ENCODE results near the gene MDFI.

DNA sequence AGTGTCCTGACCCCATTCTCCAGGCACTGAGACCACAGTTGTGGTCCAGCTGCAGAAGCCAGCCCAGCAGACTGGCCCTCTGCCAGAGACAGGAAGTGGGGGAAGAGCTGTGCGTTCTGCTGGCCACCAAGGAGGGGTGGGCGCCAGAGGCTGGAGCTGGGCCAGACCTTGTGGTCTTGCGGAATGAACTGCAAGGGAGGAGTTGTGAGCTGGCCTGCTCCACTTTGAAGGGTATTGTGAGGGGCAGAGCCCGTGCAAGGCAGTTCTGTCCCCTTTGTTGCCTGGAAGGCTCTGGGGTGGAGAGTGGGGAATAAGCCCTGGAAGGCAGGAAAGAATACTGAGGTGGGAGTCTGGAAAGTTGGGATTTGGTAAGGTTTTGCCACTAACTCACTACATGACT is 3.6 kb upstream of the MDFI start:
- TF ChIP-seq, protein P1, sequence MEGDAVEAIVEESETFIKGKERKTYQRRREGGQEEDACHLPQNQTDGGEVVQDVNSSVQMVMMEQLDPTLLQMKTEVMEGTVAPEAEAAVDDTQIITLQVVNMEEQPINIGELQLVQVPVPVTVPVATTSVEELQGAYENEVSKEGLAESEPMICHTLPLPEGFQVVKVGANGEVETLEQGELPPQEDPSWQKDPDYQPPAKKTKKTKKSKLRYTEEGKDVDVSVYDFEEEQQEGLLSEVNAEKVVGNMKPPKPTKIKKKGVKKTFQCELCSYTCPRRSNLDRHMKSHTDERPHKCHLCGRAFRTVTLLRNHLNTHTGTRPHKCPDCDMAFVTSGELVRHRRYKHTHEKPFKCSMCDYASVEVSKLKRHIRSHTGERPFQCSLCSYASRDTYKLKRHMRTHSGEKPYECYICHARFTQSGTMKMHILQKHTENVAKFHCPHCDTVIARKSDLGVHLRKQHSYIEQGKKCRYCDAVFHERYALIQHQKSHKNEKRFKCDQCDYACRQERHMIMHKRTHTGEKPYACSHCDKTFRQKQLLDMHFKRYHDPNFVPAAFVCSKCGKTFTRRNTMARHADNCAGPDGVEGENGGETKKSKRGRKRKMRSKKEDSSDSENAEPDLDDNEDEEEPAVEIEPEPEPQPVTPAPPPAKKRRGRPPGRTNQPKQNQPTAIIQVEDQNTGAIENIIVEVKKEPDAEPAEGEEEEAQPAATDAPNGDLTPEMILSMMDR (IDR thresholded peaks at IDR 0.05; ENCODE audit: low read length) = no peak
- TF ChIP-seq EZH2 (IDR thresholded peaks at IDR 0.05; ENCODE audit: borderline replicate concordance, low read length) = no peak

Measured in OCI-LY1 (cell line).